HUES64 (cell line): Measurements from ENCODE around the gene NPPC.
"Not testable (repeated sequence)": the region's sequence is repeated elsewhere in the genome, so short reads cannot be mapped to it uniquely, and the experiment has no call there.

ENCODE experiments used
- H3K27ac ChIP-seq: 2 replicates; pipeline ENCODE4 v1.7.0; 2013; ENCODE audit warnings: low read depth, low read length, inconsistent platforms
- H3K27me3 ChIP-seq: 2 replicates; pipeline ENCODE4 v1.6.1; 2013; ENCODE audit warnings: mild to moderate bottlenecking, low read length; ENCODE audit not compliant: insufficient read depth
- H3K36me3 ChIP-seq: 2 replicates; pipeline ENCODE4 v1.6.1; 2013; ENCODE audit warnings: mild to moderate bottlenecking, low read length; ENCODE audit not compliant: insufficient read depth
- H3K4me1 ChIP-seq: 2 replicates; pipeline ENCODE4 v1.6.1; 2013; ENCODE audit warnings: mild to moderate bottlenecking, low read length, moderate library complexity; ENCODE audit not compliant: insufficient read depth
- H3K4me3 ChIP-seq: 2 replicates; pipeline ENCODE4 v1.5.1; 2013; ENCODE audit warnings: mild to moderate bottlenecking, low read length, moderate library complexity
- H3K9ac ChIP-seq: 2 replicates; pipeline ENCODE4 v1.6.1; 2013; ENCODE audit warnings: mild to moderate bottlenecking, low read depth, low read length
- H3K9me3 ChIP-seq: 2 replicates; pipeline ENCODE4 v1.6.1; 2013; ENCODE audit warnings: low read depth, low read length; ENCODE audit not compliant: insufficient read depth
- WGBS: fragments of 150-250, 120-280 bp; methylation state at CpG from one replicate; pipeline ENCODE4 v1.1.7; 2013; ENCODE audit warnings: missing lambda C conversion rate; 5-methylcytosine and 5-hydroxymethylcytosine counted together

Gene NPPC

GRCh38 chr2:231882646-231883045, 43.5 kb downstream of the NPPC start:
- Histone ChIP-seq H3K4me3 (no peak overlapping the region), H3K9ac (no peak overlapping the region), H3K27ac (no peak overlapping the region), H3K4me1 (no peaks in the 10 kb centered on the region), H3K27me3 (no peaks in the 10 kb centered on the region), H3K9me3 (0 out of 2 replicates have a peak, but pooled peaks cover 3% of the 10 kb centered on the region), H3K36me3 (no peaks in the 10 kb centered on the region)
- WGBS = 89% methylated on average over 5 of the region's 7 CpGs

GRCh38 chr2:231880371-231880770, 45.8 kb downstream of the NPPC start:
- H3K9ac ChIP-seq, H3K27me3 ChIP-seq, H3K9me3 ChIP-seq, H3K4me3 ChIP-seq, H3K4me1 ChIP-seq, H3K27ac ChIP-seq, H3K36me3 ChIP-seq: not testable (repeated sequence)
- 90% methylated on average over 4 of the region's 4 CpGs for WGBS

GRCh38 chr2:231879216-231879615, 47.0 kb downstream of the NPPC start:
- Histone ChIP-seq H3K4me3 (no peak overlapping the region), H3K4me1 (no peaks in the 10 kb centered on the region), H3K9ac (no peak overlapping the region), H3K27ac (no peak overlapping the region), H3K36me3 (no peaks in the 10 kb centered on the region), H3K27me3 (no peaks in the 10 kb centered on the region), H3K9me3 (no peaks in the 10 kb centered on the region)
- WGBS = 90% methylated on average over 7 of the region's 7 CpGs

DNA sequence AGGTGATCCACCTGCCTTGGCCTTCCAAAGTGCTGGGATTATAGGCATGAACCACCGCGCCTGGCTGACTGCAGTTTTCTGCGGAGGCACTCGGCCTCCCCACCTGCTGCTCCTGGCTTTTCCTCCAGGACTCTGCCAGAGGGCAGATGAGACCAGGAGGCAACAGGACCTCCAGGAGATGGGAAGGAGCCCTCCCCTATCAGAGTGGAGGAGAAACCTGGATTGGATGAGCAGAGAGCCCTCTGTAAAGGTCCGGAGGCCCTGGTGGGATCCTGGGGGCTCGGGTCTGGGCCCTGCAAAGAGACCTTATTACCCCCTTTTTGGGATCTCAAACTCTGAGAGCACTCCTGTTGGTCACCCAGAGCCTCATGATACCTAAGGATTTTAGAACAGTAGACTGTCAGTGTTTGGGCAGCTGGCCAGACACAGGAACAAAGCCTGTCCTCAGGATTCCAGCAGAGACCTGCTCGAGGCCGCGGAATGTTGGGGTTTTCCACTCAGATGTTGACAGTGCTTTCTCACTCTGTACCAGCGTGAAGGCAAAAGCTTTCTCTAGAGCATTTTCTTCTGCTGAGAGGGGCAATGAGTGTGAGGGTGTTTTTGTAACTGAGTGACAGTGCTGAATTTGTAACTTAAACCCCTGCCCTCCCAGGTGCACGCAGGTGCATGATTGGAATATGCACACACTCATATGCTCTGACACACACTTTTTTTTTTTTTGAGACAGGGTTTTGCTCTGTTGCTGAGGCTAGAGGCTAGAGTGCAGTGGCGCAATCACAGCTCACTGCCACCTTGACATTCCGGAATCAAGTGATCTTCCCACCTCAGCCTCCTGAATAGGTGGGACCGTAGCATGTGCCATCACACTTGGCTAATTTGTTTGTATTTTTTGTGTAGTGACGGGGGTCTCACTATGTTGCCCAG, 48.4 kb downstream of the NPPC start:
- no peaks in the 10 kb centered on the region for H3K27me3 ChIP-seq
- H3K9ac ChIP-seq = no peak overlapping the region
- H3K9me3 ChIP-seq = no peaks in the 10 kb centered on the region
- H3K27ac ChIP-seq = no peak overlapping the region
- no peaks in the 10 kb centered on the region for H3K4me1 ChIP-seq
- H3K36me3 ChIP-seq = no peaks in the 10 kb centered on the region
- WGBS = 87% methylated on average over 15 of the region's 15 CpGs
- no peak overlapping the region for H3K4me3 ChIP-seq

GRCh38 chr2:231874944-231875343, 51.3 kb downstream of the NPPC start:
- Histone ChIP-seq H3K9me3 (no peaks in the 10 kb centered on the region), H3K4me1 (no peaks in the 10 kb centered on the region), H3K4me3 (no peak overlapping the region), H3K27ac (no peak overlapping the region), H3K36me3 (no peaks in the 10 kb centered on the region), H3K27me3 (no peaks in the 10 kb centered on the region), H3K9ac (no peak overlapping the region)
- WGBS = 96% methylated on average over 1 of the region's 1 CpG
